Measurements from ENCODE around the gene PROCA1. TPM values are rescaled to one million over a fixed set of nuclear protein-coding genes. Genes with fewer than 3 reads are reported as not detected.

PROCA1 gene
- total and polyA plus RNA-seq, 2 of the 8 experiments (the other 6 are each of a cell fraction or from before 2014, with no cell fraction given) = 21.2 to 26.3 TPM

- no peak overlapping the region for H2BK12ac ChIP-seq (ENCODE audit: low read depth, low read length)
- H3K9ac ChIP-seq (replicated peaks in 1 of 4; ENCODE audit: extremely low read depth in 1 of 4, low read depth in 3 of 4, low read length in 3 of 4) = no peak overlapping the region
- H3K23ac ChIP-seq (ENCODE audit: insufficient read length) = no peak overlapping the region
- H2BK15ac ChIP-seq (ENCODE audit: low read length) = no peak overlapping the region
- no peak overlapping the region for H4K5ac ChIP-seq (ENCODE audit: insufficient read length, low read depth, low read length)
- H3K4me1 ChIP-seq (replicated peaks in 1 of 4; ENCODE audit: control insufficient read depth in 3 of 4, insufficient read depth in 4 of 4, low read length in 3 of 4) = no peaks in the 10 kb centered on the region
- no peak overlapping the region for H3K4me3 ChIP-seq (ENCODE audit: extremely low read depth in 1 of 4, insufficient read depth in 2 of 4, low read depth in 3 of 4, low read length in 4 of 4)
- no peaks in the 10 kb centered on the region for H3K23me2 ChIP-seq (ENCODE audit: low read depth, low read length)
- H2AK5ac ChIP-seq (ENCODE audit: low read depth, low read length) = no peak overlapping the region
- no peaks in the 10 kb centered on the region for H3K9me3 ChIP-seq (ENCODE audit: insufficient read depth in 2 of 2, low read depth in 1 of 2, low read length in 1 of 2)
- H4K20me1 ChIP-seq (replicated peaks in 1 of 2; ENCODE audit: control insufficient read depth in 1 of 2, insufficient read depth in 2 of 2, low read length in 2 of 2) = peaks cover 3 to 4% of the 10 kb centered on the region in 2 experiments
- WGBS, 2 experiments (ENCODE audit: extremely low coverage in 1 of 2, insufficient coverage in 1 of 2, insufficient read length in 1 of 2, insufficient replicate concordance in 2 of 2, low coverage in 1 of 2, low lambda C conversion rate in 2 of 2, missing lambda C conversion rate in 1 of 2) = 97 to 100% methylated on average over 1 to 4 of the region's 4 CpGs
- no peak overlapping the region for H2BK5ac ChIP-seq (ENCODE audit: low read depth, low read length)
- no peaks in the 10 kb centered on the region for H3K79me2 ChIP-seq (ENCODE audit: control insufficient read depth in 1 of 2, insufficient read depth in 2 of 2, low read length in 2 of 2)
- H3K27me3 ChIP-seq (replicated peaks in 1 of 4; ENCODE audit: control insufficient read depth in 3 of 4, extremely low read depth in 1 of 4, insufficient read depth in 3 of 4, low read length in 3 of 4) = no peaks in the 10 kb centered on the region
- no peak overlapping the region for H3K4me2 ChIP-seq (ENCODE audit: insufficient read depth in 1 of 2, low read depth in 2 of 2, low read length in 2 of 2)
- no peak overlapping the region for H2BK20ac ChIP-seq (ENCODE audit: low read length)
- no peak overlapping the region for H2BK120ac ChIP-seq (replicated peaks; ENCODE audit: low read depth, low read length)
- no peak overlapping the region for H3K27ac ChIP-seq (ENCODE audit: low read depth, low read length)
- H2AFZ ChIP-seq (ENCODE audit: low read length) = no peak overlapping the region
- no peak overlapping the region for H3K18ac ChIP-seq (ENCODE audit: extremely low read depth, low read length)
- H4K8ac ChIP-seq (ENCODE audit: extremely low read depth, insufficient read depth, low read length) = no peak overlapping the region
- no peak overlapping the region for H3K14ac ChIP-seq (ENCODE audit: insufficient read length)
- CTCF ChIA-PET (ENCODE audit: partially characterized antibody) = interaction anchor here (1.2 to 1.4 kb wide), 2 partner anchors 12 to 13 kb away, joined by 3 to 4 read pairs; no protein-coding TSS in a partner anchor
- H4K91ac ChIP-seq (replicated peaks; ENCODE audit: insufficient read length, low read length) = no peak overlapping the region
- no peak for TF ChIP-seq RAD21 (IDR thresholded peaks at IDR 0.05 in 1 of 2, conservative IDR thresholded peaks at IDR 0.05 in 1 of 2; ENCODE audit: low read depth in 2 of 2, low read length in 2 of 2)
- TF ChIP-seq TCF12 (IDR thresholded peaks at IDR 0.05; ENCODE audit: low read depth, low read length) = no peak
- no peak for TF ChIP-seq EZH2 (IDR thresholded peaks at IDR 0.05; ENCODE audit: low read depth, low read length, severe bottlenecking)
- no peak for TF ChIP-seq SP2 (IDR thresholded peaks at IDR 0.05; ENCODE audit: low read length)
- TF ChIP-seq FOSL1 (IDR thresholded peaks at IDR 0.05; ENCODE audit: insufficient read depth, low read depth, low read length) = no peak
- TF ChIP-seq RNF2 (IDR thresholded peaks at IDR 0.05; ENCODE audit: borderline replicate concordance, low read depth, low read length, missing control alignments, poor library complexity, severe bottlenecking) = no peak
- H3K36me3 ChIP-seq (ENCODE audit: control insufficient read depth in 2 of 4, insufficient read depth in 4 of 4, low read length in 3 of 4) = peaks cover 48 to 87% (median 79%) of the 10 kb centered on the region in 4 experiments
- POLR2A ChIA-PET (ENCODE audit: partially characterized antibody) = interaction anchor here (1.0 to 6.5 kb wide), 5 partner anchors 9 to 16 kb away, joined by 3 to 35 read pairs (median 6); no protein-coding TSS in a partner anchor
- H3K79me1 ChIP-seq (ENCODE audit: low read depth, low read length) = no peaks in the 10 kb centered on the region
- H3K4ac ChIP-seq (replicated peaks; ENCODE audit: insufficient read length, low read depth, low read length) = no peak overlapping the region
- H3K56ac ChIP-seq (replicated peaks; ENCODE audit: insufficient read length, low read depth, low read length) = no peak overlapping the region
- DNase-seq (ENCODE audit: low read depth in 1 of 2, low spot score in 2 of 2) (no peak), FAIRE-seq (no peak)
Observed at GRCh38 chr17:28688481-28688880, 23.2 kb downstream of the PROCA1 start.
